H9 (cell line): Measurements from ENCODE around the gene NEGR1. TPM values are rescaled to one million over a fixed set of nuclear protein-coding genes. Genes with fewer than 3 reads are reported as not detected.

Source experiments
- DNase-seq: peaks from one replicate; pipeline ENCODE4 v3.0.0-alpha.2; 2017
- H2AFZ ChIP-seq: one replicate; pipeline ENCODE4 v1.6.1; 2013; ENCODE audit warnings: mild to moderate bottlenecking, low read length, control low read depth, moderate library complexity
- H2AK5ac ChIP-seq: 2 replicates; pipeline ENCODE4 v1.6.1; 2013; ENCODE audit warnings: low read length, control low read depth, mixed read lengths; ENCODE audit not compliant: insufficient read length
- H2BK120ac ChIP-seq: one replicate; pipeline ENCODE4 v1.6.1; 2013; ENCODE audit warnings: low read depth, mild to moderate bottlenecking, low read length, control low read depth, inconsistent platforms; ENCODE audit not compliant: poor library complexity, severe bottlenecking
- H2BK12ac ChIP-seq: 2 replicates; pipeline ENCODE4 v1.6.1; 2013; ENCODE audit warnings: low read length, control low read depth, mixed read lengths, low read depth; ENCODE audit not compliant: insufficient read length
- H2BK15ac ChIP-seq: 2 replicates; pipeline ENCODE4 v1.6.1; 2013; ENCODE audit warnings: low read depth, low read length, control low read depth
- H2BK20ac ChIP-seq: one replicate; pipeline ENCODE4 v1.6.1; 2013; ENCODE audit warnings: low read depth, mild to moderate bottlenecking, low read length, control low read depth, inconsistent platforms; ENCODE audit not compliant: poor library complexity, severe bottlenecking
- H2BK5ac ChIP-seq: 2 replicates; pipeline ENCODE4 v1.6.1; 2013; ENCODE audit warnings: low read length, control low read depth, mixed read lengths; ENCODE audit not compliant: insufficient read length
- H3K14ac ChIP-seq: 2 replicates; pipeline ENCODE4 v1.6.1; 2013; ENCODE audit warnings: low read length, control low read depth; ENCODE audit not compliant: insufficient read depth
- H3K18ac ChIP-seq: 2 replicates; pipeline ENCODE4 v1.6.1; 2013; ENCODE audit warnings: low read depth, mild to moderate bottlenecking, mixed read lengths, low read length, control low read depth; ENCODE audit not compliant: insufficient read length
- H3K23ac ChIP-seq: 2 replicates; pipeline ENCODE4 v1.6.1; 2013; ENCODE audit warnings: low read length, control low read depth, mixed read lengths, low read depth; ENCODE audit not compliant: insufficient read length
- H3K23me2 ChIP-seq: 2 replicates; pipeline ENCODE4 v1.6.1; 2013; ENCODE audit warnings: low read depth, mild to moderate bottlenecking, mixed read lengths, low read length, control low read depth; ENCODE audit not compliant: insufficient read length, poor library complexity, severe bottlenecking
- H3K27ac ChIP-seq: 2 replicates; pipeline ENCODE4 v1.5.1; 2013; ENCODE audit warnings: low read length, control low read depth, mixed read lengths, low read depth; ENCODE audit not compliant: insufficient read length
- H3K27me3 ChIP-seq: 2 replicates; pipeline ENCODE4 v1.6.1; 2013; ENCODE audit warnings: low read length, control low read depth, inconsistent platforms; ENCODE audit not compliant: insufficient read depth
- H3K4ac ChIP-seq: 2 replicates; pipeline ENCODE4 v1.6.1; 2013; ENCODE audit warnings: low read depth, mild to moderate bottlenecking, control low read depth, inconsistent platforms, low read length, moderate library complexity
- H3K4me1 ChIP-seq: 2 replicates; pipeline ENCODE4 v1.6.1; 2013; ENCODE audit warnings: low read length, control low read depth, inconsistent platforms; ENCODE audit not compliant: insufficient read depth
- H3K4me2 ChIP-seq: 2 replicates; pipeline ENCODE4 v1.6.1; 2013; ENCODE audit warnings: low read length, control low read depth, mixed read lengths; ENCODE audit not compliant: insufficient read length, insufficient read depth
- H3K56ac ChIP-seq: 2 replicates; pipeline ENCODE4 v1.6.1; 2013; ENCODE audit warnings: low read depth, mild to moderate bottlenecking, mixed read lengths, low read length, control low read depth; ENCODE audit not compliant: insufficient read length
- H3K79me1 ChIP-seq: 2 replicates; pipeline ENCODE4 v1.6.1; 2013; ENCODE audit warnings: low read depth, mild to moderate bottlenecking, moderate library complexity, low read length, control low read depth, inconsistent platforms; ENCODE audit not compliant: insufficient read depth, poor library complexity, severe bottlenecking
- H3K79me2 ChIP-seq: 2 replicates; pipeline ENCODE4 v1.6.1; 2013; ENCODE audit warnings: low read length, control low read depth, inconsistent platforms; ENCODE audit not compliant: insufficient read depth
- H3K9ac ChIP-seq: 2 replicates; pipeline ENCODE4 v1.6.1; 2013; ENCODE audit warnings: low read length, control low read depth, mixed read lengths; ENCODE audit not compliant: insufficient read length; ENCODE audit errors: extremely low read depth
- H3K9me3 ChIP-seq: one replicate; pipeline ENCODE4 v1.6.1; 2013; ENCODE audit warnings: low read depth, low read length, inconsistent platforms; ENCODE audit not compliant: control insufficient read depth
- H3T11ph ChIP-seq: one replicate; pipeline ENCODE4 v1.6.1; 2013; ENCODE audit warnings: mild to moderate bottlenecking, low read length, control low read depth, inconsistent platforms
- H4K20me1 ChIP-seq: one replicate; pipeline ENCODE4 v1.6.1; 2013; ENCODE audit not compliant: control insufficient read depth, insufficient read length, insufficient read depth
- H4K5ac ChIP-seq: 2 replicates; pipeline ENCODE4 v1.6.1; 2013; ENCODE audit warnings: low read depth, mild to moderate bottlenecking, mixed read lengths, low read length, control low read depth; ENCODE audit not compliant: insufficient read length
- H4K8ac ChIP-seq: replicated peaks from 2 replicates; pipeline ENCODE4 v1.6.1; 2013; ENCODE audit warnings: low read length, control low read depth, mixed read lengths, low read depth; ENCODE audit not compliant: insufficient read length
- H4K91ac ChIP-seq: 2 replicates; pipeline ENCODE4 v1.6.1; 2013; ENCODE audit warnings: low read depth, mild to moderate bottlenecking, moderate library complexity, mixed read lengths, low read length, control low read depth; ENCODE audit not compliant: insufficient read length
- H3K27ac Mint-ChIP-seq, 3 experiments: 2 replicates in 2 of 3; 3 replicates in 1 of 3; pipeline ENCODE4 v1.8.0; 2020 to 2021; ENCODE audit warnings: mixed read lengths in 3 of 3, mild to moderate bottlenecking in 1 of 3, moderate library complexity in 1 of 3
- H3K27me3 Mint-ChIP-seq: 2 replicates; pipeline ENCODE4 v1.8.0; 2021; ENCODE audit warnings: low read depth, mild to moderate bottlenecking, moderate library complexity, mixed read lengths
- H3K36me3 Mint-ChIP-seq, 3 experiments: 2 replicates in 2 of 3; 3 replicates in 1 of 3; pipeline ENCODE4 v1.8.0; 2020 to 2021; ENCODE audit warnings: low read depth in 3 of 3, mixed read lengths in 3 of 3; ENCODE audit not compliant: insufficient read depth in 1 of 3
- H3K4me1 Mint-ChIP-seq, 2 experiments: 2 replicates each; pipeline ENCODE4 v1.8.0; 2020; ENCODE audit warnings: mixed read lengths in 2 of 2
- H3K4me3 Mint-ChIP-seq, 2 experiments: 2 replicates in 1 of 2; 3 replicates in 1 of 2; pipeline ENCODE4 v1.8.0; 2020 to 2021; ENCODE audit warnings: mild to moderate bottlenecking in 2 of 2, mixed read lengths in 2 of 2, moderate library complexity in 1 of 2
- H3K9me3 Mint-ChIP-seq, 2 experiments: 2 replicates in 1 of 2; 3 replicates in 1 of 2; pipeline ENCODE4 v1.8.0; 2020; ENCODE audit warnings: mild to moderate bottlenecking in 2 of 2, mixed read lengths in 2 of 2, moderate library complexity in 1 of 2
- CTCF ChIP-seq: fragments of 200-600 bp; sonication (generic); conservative IDR thresholded peaks from 3 replicates; pipeline ENCODE4 v1.8.0; 2021; ENCODE audit warnings: antibody characterized with exemption, mild to moderate bottlenecking
- WGBS: extraction: QIAGEN DNeasy Blood & Tissue Kit; methylation state at CpG from one replicate; pipeline ENCODE4 v1.1.7; 2013; ENCODE audit warnings: missing lambda C conversion rate, low lambda C conversion rate, mixed read lengths; ENCODE audit not compliant: insufficient read length; ENCODE audit errors: extremely low coverage; 5-methylcytosine and 5-hydroxymethylcytosine counted together
- total RNA-seq: library from RNA; stranded (reverse); gene quantifications from 2 replicates; pipeline ENCODE4 v1.2.1, GENCODE V29; 2021

NEGR1 gene
- total RNA-seq, 1 experiment from 2014 or later: 0.13 TPM

GRCh38 chr1:71834601-71835441 lies 447.5 kb downstream of the NEGR1 start:
- no peak for TF ChIP-seq CTCF
- no peak overlapping the region for H3K18ac ChIP-seq
- whole genome bisulfite sequencing: no CpG with 5 or more reads among the region's 4 CpGs
- no peaks in the 10 kb centered on the region for H4K20me1 ChIP-seq
- no peak overlapping the region for H3K27ac ChIP-seq
- no peak overlapping the region for H3K4ac ChIP-seq
- no peak overlapping the region for H2BK5ac ChIP-seq
- Mint-ChIP-seq H3K27me3 (no peaks in the 10 kb centered on the region), H3K27ac (no peak overlapping the region; a peak in 1 of 7 replicates), H3K36me3 (no peaks in the 10 kb centered on the region), H3K4me1 (peaks cover 15 to 24% of the 10 kb centered on the region in 2 experiments), H3K4me3 (no peak overlapping the region), H3K9me3 (no peaks in the 10 kb centered on the region)
- DNase-seq: no peak
- H3K4me1 ChIP-seq: no peaks in the 10 kb centered on the region; the same call in 1 of the 2 replicates
- no peak overlapping the region for H4K91ac ChIP-seq
- H4K5ac ChIP-seq: no peak overlapping the region
- no peak overlapping the region for H3K56ac ChIP-seq
- H2BK120ac ChIP-seq: no peak overlapping the region
- no peak overlapping the region for H2BK12ac ChIP-seq
- H4K8ac ChIP-seq: no peak overlapping the region
- H2BK20ac ChIP-seq: no peak overlapping the region
- no peak overlapping the region for H3K4me2 ChIP-seq
- no peak overlapping the region for H3T11ph ChIP-seq
- no peaks in the 10 kb centered on the region for H3K79me1 ChIP-seq
- H3K23me2 ChIP-seq: no peaks in the 10 kb centered on the region
- H3K9me3 ChIP-seq: no peaks in the 10 kb centered on the region
- H3K23ac ChIP-seq: no peak overlapping the region
- H3K27me3 ChIP-seq: no peaks in the 10 kb centered on the region
- no peak overlapping the region for H3K14ac ChIP-seq
- no peak overlapping the region for H2AFZ ChIP-seq
- no peak overlapping the region for H2BK15ac ChIP-seq
- no peaks in the 10 kb centered on the region for H3K79me2 ChIP-seq
- no peak overlapping the region for H3K9ac ChIP-seq
- no peak overlapping the region for H2AK5ac ChIP-seq
